Central memory CD4-positive, alpha-beta T cell (primary cell): ENCODE data around the gene GPR25.

Experiments used
- DNase-seq: peaks from one replicate; pipeline ENCODE4 v3.0.0; 2022

Gene GPR25

DNA sequence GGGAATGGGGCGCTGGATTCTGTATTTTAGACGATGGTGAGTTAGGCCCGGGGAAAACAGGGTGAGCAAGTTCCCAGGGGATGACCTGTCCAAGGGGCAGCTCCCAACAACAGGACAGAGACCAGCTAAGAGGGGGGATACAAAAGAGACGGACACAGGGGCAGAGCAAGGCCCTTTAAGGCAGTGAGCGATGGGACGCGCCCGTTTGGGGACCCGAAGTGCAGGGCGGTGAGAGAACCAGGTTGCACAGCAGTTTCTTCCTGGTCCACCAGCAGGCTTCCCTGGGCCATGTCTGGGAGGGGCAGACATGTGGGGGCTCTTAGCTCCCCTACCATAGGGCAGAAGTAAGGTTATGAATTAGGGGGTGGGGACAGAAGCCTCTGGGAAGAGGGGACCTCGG is 43.9 kb downstream of the GPR25 start:
- DNase-seq = no peak

DNA sequence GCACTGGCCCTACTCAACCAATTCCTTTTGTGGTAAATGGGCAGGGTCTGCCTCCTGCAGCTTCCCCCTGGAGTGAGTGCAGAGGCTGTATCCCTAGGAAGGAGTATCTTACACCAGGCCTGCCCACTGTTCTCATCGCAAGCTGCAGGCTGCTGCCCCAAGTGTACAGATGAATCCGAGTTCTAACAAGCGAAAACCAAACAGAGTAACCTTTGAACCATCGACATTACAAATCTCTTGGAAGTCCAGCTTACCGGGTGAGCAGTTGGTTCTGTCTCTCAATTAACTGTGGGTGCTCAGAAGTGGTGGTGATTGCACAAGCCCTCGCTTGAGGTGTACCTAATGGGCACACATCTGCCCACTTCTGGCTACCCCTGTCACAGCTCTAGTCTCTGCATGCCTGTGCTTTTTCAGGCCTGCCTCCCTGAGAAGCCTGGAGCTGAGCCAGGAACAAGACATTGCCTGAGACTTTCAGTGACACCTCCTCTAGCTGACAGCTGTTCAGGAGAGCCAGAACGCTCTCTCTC is 44.6 kb downstream of the GPR25 start:
- no peak for DNase-seq

DNA sequence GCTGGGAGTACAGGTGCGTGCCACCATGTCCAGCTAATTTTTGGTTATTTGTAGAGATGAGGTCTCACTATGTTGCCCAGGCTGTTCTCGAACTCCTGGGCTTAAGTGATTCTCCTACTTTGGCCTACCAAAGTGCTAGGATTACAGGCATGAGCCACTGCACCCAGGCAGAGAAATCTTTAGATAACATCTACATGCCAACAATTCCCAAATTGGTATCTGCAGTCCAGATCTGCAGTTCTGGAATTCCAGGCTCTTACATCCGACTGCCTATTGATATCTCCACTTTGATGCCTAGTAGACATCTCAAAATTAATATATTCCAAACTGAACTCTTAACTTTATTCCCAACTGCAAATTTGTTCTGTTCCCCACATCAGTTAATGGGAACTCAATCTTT is 45.2 kb downstream of the GPR25 start:
- DNase-seq = no peak

DNA sequence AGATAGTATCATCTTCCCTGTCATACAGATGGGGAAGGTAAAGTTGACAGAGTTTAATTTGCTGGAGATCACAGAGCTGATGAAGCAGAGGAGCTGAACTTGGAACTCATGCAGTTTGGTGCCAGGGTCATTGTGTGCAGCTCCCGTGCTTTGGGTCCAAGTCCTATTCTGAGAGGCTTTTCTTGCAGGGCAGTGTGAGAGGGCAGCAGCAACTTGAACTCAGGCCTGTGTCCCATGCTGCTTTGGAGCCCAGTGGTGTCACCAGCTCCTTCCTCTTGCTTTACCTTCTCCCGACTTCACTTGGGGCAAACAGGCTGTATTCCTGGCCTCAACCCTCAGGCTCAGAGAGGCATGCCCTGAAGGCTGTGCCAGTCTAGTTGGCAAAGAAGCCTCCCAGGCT is 46.6 kb downstream of the GPR25 start:
- no peak for DNase-seq

DNA sequence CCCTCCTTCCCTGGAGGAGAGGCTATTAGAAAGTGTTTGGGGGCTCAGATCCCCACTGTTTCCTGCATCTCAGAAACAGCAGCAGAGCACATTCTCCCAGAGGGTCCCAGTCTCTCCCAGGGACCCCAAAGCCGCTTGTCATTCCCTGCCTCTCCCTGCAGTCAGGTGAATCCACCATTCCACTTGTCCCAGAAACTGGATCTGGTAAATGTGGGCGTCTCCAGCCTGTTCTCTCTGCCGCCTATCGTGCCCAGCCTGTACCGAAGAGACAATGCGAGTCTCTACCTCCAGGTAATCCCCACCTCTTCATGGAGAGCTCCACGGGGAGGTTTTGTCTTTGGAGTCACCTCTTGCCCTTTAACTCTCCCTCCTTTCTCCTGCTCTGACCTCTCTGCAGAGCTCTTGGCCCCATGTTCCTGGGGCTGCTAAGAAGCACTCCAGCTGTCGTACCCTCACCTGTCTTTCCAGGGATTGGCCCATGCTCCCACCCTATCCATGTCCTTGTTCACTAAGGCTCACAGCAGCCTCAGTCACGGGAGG is 48.9 kb downstream of the GPR25 start:
- DNase-seq = no peak

DNA sequence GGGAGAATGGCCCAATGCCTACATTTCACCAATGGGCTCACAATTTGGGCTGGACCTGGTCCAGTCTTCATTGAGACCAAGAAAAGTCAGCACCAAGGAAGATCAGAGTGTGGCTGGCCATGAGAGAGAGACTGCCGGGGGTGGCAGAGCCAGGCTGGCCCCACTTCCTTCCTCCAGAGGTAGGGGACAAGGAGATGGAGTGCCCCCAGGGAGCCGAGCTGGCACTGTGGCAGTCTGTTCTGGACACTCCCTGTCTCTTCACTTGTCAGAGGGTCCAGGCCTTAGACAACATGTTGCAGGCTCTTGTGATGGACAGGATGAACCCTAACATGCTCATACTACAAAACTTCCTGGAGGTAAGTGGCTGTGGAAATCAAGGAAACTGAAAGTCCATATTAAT is 49.6 kb downstream of the GPR25 start:
- DNase-seq = no peak

DNA sequence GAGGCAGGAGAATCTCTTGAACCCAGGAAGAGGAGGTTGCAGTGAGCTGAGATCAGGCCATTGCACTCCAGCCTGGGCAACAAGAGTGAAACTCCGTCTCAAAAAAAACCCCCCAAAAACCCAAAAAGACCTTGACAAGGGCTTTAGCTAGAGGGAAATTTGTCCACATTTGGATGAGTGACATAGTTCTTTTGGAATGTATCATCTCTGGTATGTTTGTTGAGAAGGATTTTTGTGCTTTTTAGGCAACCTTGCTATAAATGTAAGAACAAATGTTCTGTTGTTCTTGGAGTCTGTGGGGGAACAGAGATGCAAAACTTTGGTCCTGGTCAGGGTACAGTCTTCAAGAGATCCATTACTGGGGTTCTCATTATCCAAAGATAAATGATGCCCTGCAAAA is 50.8 kb downstream of the GPR25 start:
- no peak for DNase-seq
